ENCODE results near the gene KIAA1671.

KIAA1671 gene

GRCh38 chr22:25167834-25168601 is 215.5 kb downstream of the KIAA1671 start:
- no peak for TF ChIP-seq CTCF (IDR thresholded peaks at IDR 0.05; ENCODE audit: control extremely low read depth, extremely low read depth, low read depth, missing control alignments)
- no peak for DNase-seq (ENCODE audit: extremely low spot score)
- POLR2A ChIA-PET: no interaction called here
- CTCF ChIA-PET: interaction anchor here (1.3 to 2.6 kb wide), 2 partner anchors 8 to 34 kb away, joined by 3 to 6 read pairs; no protein-coding TSS in a partner anchor

- ChIA-PET CTCF (interaction anchor here (1.1 kb wide), 1 partner anchor 8 kb away, joined by 3 read pairs; no protein-coding TSS in a partner anchor), POLR2A (no interaction called here)
- TF ChIP-seq CTCF (IDR thresholded peaks at IDR 0.05; ENCODE audit: control extremely low read depth, extremely low read depth, low read depth, missing control alignments): no peak
- no peak for DNase-seq (ENCODE audit: extremely low spot score)
Measured at GRCh38 chr22:25169278-25170031, 216.9 kb downstream of the KIAA1671 start.

- no peak for DNase-seq (ENCODE audit: extremely low spot score)
- POLR2A ChIA-PET: no interaction called here
- CTCF ChIA-PET: interaction anchor here (1.1 kb wide), 1 partner anchor 9 kb away, joined by 3 read pairs; no protein-coding TSS in a partner anchor
- no peak for TF ChIP-seq CTCF (IDR thresholded peaks at IDR 0.05; ENCODE audit: control extremely low read depth, extremely low read depth, low read depth, missing control alignments)
Measured at GRCh38 chr22:25170426-25170980, 218.0 kb downstream of the KIAA1671 start.

- ChIA-PET POLR2A (no interaction called here), CTCF (interaction anchor here (1.6 to 1.7 kb wide), 2 partner anchors 13 to 92 kb away, joined by 5 to 8 read pairs; no protein-coding TSS in a partner anchor)
- TF ChIP-seq CTCF (IDR thresholded peaks at IDR 0.05; ENCODE audit: control extremely low read depth, extremely low read depth, low read depth, missing control alignments): peak; percentile 21
- peak; percentile 52 for DNase-seq (ENCODE audit: extremely low spot score)
Measured at GRCh38 chr22:25172153-25172552, 219.6 kb downstream of the KIAA1671 start.

- TF ChIP-seq CTCF (IDR thresholded peaks at IDR 0.05; ENCODE audit: control extremely low read depth, extremely low read depth, low read depth, missing control alignments): no peak
- DNase-seq (ENCODE audit: extremely low spot score): no peak
- ChIA-PET POLR2A (no interaction called here), CTCF (interaction anchor here (1.8 kb wide), 1 partner anchor 27 kb away, joined by 4 read pairs; no protein-coding TSS in a partner anchor)
Measured at GRCh38 chr22:25174156-25174887, 221.8 kb downstream of the KIAA1671 start.

Data from GM10248 (cell line).